Keratinocyte (primary cell): ENCODE results near the gene TBX3. TPM values are rescaled to one million over a fixed set of nuclear protein-coding genes. Genes with fewer than 3 reads are reported as not detected.

Source experiments
- DNase-seq: peaks from one replicate; pipeline ENCODE4 v3.0.0-alpha.2; 2011; ENCODE audit warnings: low read depth, missing footprints, low spot score
- FAIRE-seq: peaks from 2 replicates; lab custom pipeline; 2011; peaks lifted over from hg19 to GRCh38; lab: Jason Lieb, UNC
- H2AFZ ChIP-seq: 2 replicates; pipeline ENCODE4 v1.6.0; 2012; ENCODE audit warnings: low read length, control low read depth, inconsistent platforms; ENCODE audit not compliant: control insufficient read depth
- H3K27ac ChIP-seq: 2 replicates; pipeline ENCODE4 v1.5.1; 2011; ENCODE audit warnings: low read length; ENCODE audit not compliant: control insufficient read depth, insufficient read depth
- H3K27me3 ChIP-seq: 3 replicates; pipeline ENCODE4 v1.6.0; 2011; ENCODE audit warnings: low read length; ENCODE audit not compliant: control insufficient read depth, insufficient read depth; ENCODE audit errors: extremely low read depth
- H3K36me3 ChIP-seq, 2 experiments: 2 replicates in 1 of 2; 3 replicates in 1 of 2; pipeline ENCODE4 v1.5.1; 2011; ENCODE audit warnings: low read length in 2 of 2, mild to moderate bottlenecking in 1 of 2; ENCODE audit not compliant: control insufficient read depth in 2 of 2, insufficient read depth in 2 of 2; ENCODE audit errors: extremely low read depth in 1 of 2
- H3K4me1 ChIP-seq: 3 replicates; pipeline ENCODE4 v1.5.1; 2011; ENCODE audit warnings: low read length; ENCODE audit not compliant: control insufficient read depth, insufficient read depth; ENCODE audit errors: extremely low read depth
- H3K4me2 ChIP-seq: 3 replicates; pipeline ENCODE4 v1.6.0; 2011; ENCODE audit warnings: low read depth, low read length; ENCODE audit not compliant: control insufficient read depth, insufficient read depth; ENCODE audit errors: extremely low read depth
- H3K4me3 ChIP-seq, 3 experiments: fragments of 200-600 bp in 1 of 3; sonication (generic) in 1 of 3; 2 replicates in 2 of 3; 3 replicates in 1 of 3; pipeline ENCODE4 v1.5.1; 2011 to 2016; ENCODE audit warnings: low read length in 3 of 3, mild to moderate bottlenecking in 3 of 3, control low read depth in 2 of 3, inconsistent platforms in 1 of 3, low read depth in 1 of 3, mixed read lengths in 1 of 3, mixed run types in 1 of 3, moderate library complexity in 1 of 3; ENCODE audit not compliant: control insufficient read depth in 2 of 3, insufficient read depth in 2 of 3; ENCODE audit errors: extremely low read depth in 1 of 3
- H3K79me2 ChIP-seq: 2 replicates; pipeline ENCODE4 v1.6.0; 2012; ENCODE audit warnings: low read length; ENCODE audit not compliant: control insufficient read depth, insufficient read depth
- H3K9ac ChIP-seq: 3 replicates; pipeline ENCODE4 v1.6.0; 2011; ENCODE audit warnings: low read length; ENCODE audit not compliant: control insufficient read depth, insufficient read depth; ENCODE audit errors: extremely low read depth
- H3K9me1 ChIP-seq: 3 replicates; pipeline ENCODE4 v1.6.0; 2011; ENCODE audit warnings: low read length; ENCODE audit not compliant: control insufficient read depth, insufficient read depth; ENCODE audit errors: extremely low read depth
- H3K9me3 ChIP-seq: 2 replicates; pipeline ENCODE4 v1.5.1; 2012; ENCODE audit warnings: low read depth, low read length; ENCODE audit not compliant: control insufficient read depth
- H4K20me1 ChIP-seq: 3 replicates; pipeline ENCODE4 v1.6.0; 2011; ENCODE audit warnings: low read length; ENCODE audit not compliant: control insufficient read depth, insufficient read depth; ENCODE audit errors: extremely low read depth
- EZH2 ChIP-seq: IDR thresholded peaks from one replicate; pipeline ENCODE4 v1.6.1; 2012; ENCODE audit warnings: inconsistent platforms, mild to moderate bottlenecking, low read length, moderate library complexity
- dilution Hi-C: fragments of 300-500 bp; cut with MboI; formaldehyde crosslinking; loops from one replicate; pipeline ENCODE4 v1.7.0; 2020; ENCODE audit warnings: low sequenced_read_pairs; ENCODE audit not compliant: extremely low pct_ligation_motif_present
- polyA plus RNA-seq, 5 experiments: library from polyadenylated mRNA; depleted of rRNA in 3 of 5; stranded (reverse) in 3 of 5; stranded (forward) in 1 of 5; unstranded in 1 of 5; fragments of >200 nt; gene quantifications; 1 replicate in 1 of 5; 2 replicates in 3 of 5; 3 replicates in 1 of 5; pipeline versions ENCODE4 v1.2.1 to v1.2.3, GENCODE V29; 2011 to 2012; ENCODE audit warnings: missing spikeins in 2 of 5, low read depth in 1 of 5, low replicate concordance in 1 of 5
- TF ChIP-seq, protein P1 (sequence below), 3 experiments: IDR thresholded peaks in 1 of 3; conservative IDR thresholded peaks in 1 of 3; optimal IDR thresholded peaks in 1 of 3; 2 replicates in 2 of 3; 3 replicates in 1 of 3; pipeline versions ENCODE3 to v1.5.1; 2011; ENCODE audit warnings: low read length in 3 of 3, mild to moderate bottlenecking in 3 of 3, moderate library complexity in 2 of 3, control low read depth in 1 of 3, inconsistent platforms in 1 of 3; ENCODE audit not compliant: insufficient read depth in 2 of 3; ENCODE audit errors: extremely low read depth in 1 of 3

Gene TBX3
- polyA plus RNA-seq, 1 donor (not counting 4 experiments of a cell fraction or from before 2014, with no cell fraction given): 7.8 TPM

- peaks cover 23% of the 10 kb centered on the region for H3K27me3 ChIP-seq
- H3K9ac ChIP-seq: no peak overlapping the region
- H3K79me2 ChIP-seq: no peaks in the 10 kb centered on the region
- H3K9me3 ChIP-seq: no peaks in the 10 kb centered on the region
- no peaks in the 10 kb centered on the region for H4K20me1 ChIP-seq
- peak; percentile 78 for TF ChIP-seq EZH2
- TF ChIP-seq, protein P1, sequence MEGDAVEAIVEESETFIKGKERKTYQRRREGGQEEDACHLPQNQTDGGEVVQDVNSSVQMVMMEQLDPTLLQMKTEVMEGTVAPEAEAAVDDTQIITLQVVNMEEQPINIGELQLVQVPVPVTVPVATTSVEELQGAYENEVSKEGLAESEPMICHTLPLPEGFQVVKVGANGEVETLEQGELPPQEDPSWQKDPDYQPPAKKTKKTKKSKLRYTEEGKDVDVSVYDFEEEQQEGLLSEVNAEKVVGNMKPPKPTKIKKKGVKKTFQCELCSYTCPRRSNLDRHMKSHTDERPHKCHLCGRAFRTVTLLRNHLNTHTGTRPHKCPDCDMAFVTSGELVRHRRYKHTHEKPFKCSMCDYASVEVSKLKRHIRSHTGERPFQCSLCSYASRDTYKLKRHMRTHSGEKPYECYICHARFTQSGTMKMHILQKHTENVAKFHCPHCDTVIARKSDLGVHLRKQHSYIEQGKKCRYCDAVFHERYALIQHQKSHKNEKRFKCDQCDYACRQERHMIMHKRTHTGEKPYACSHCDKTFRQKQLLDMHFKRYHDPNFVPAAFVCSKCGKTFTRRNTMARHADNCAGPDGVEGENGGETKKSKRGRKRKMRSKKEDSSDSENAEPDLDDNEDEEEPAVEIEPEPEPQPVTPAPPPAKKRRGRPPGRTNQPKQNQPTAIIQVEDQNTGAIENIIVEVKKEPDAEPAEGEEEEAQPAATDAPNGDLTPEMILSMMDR (optimal IDR thresholded peaks at IDR 0.05 in 1 of 3, IDR thresholded peaks at IDR 0.05 in 1 of 3, conservative IDR thresholded peaks at IDR 0.05 in 1 of 3; ENCODE audit: extremely low read depth in 1 of 3, insufficient read depth in 2 of 3, low read length in 3 of 3): no peak
- no peaks in the 10 kb centered on the region for H3K36me3 ChIP-seq
- dilution Hi-C loops: no loop called here
- no peak overlapping the region for H2AFZ ChIP-seq
- H3K4me1 ChIP-seq: peaks cover 8% of the 10 kb centered on the region
- DNase-seq (no peak), FAIRE-seq (no peak)
- H3K9me1 ChIP-seq: no peaks in the 10 kb centered on the region
- H3K27ac ChIP-seq: no peak overlapping the region
- H3K4me3 ChIP-seq: peak overlapping the region in 1 of 3 experiments; percentile 38
- peak overlapping the region; percentile 41 for H3K4me2 ChIP-seq
These were observed 19.2 kb downstream of the TBX3 start for GRCh38 chr12:114664651-114665320.

GRCh38 chr12:114662512-114663177 is 21.3 kb downstream of the TBX3 start:
- H3K9me1 ChIP-seq: no peaks in the 10 kb centered on the region
- no peaks in the 10 kb centered on the region for H3K36me3 ChIP-seq
- H3K9ac ChIP-seq: no peak overlapping the region
- H3K79me2 ChIP-seq: no peaks in the 10 kb centered on the region
- TF ChIP-seq, protein P1 (optimal IDR thresholded peaks at IDR 0.05 in 1 of 3, IDR thresholded peaks at IDR 0.05 in 1 of 3, conservative IDR thresholded peaks at IDR 0.05 in 1 of 3; ENCODE audit: extremely low read depth in 1 of 3, insufficient read depth in 2 of 3, low read length in 3 of 3): peak; percentile 83 to 91 (median 90)
- no peak for TF ChIP-seq EZH2
- FAIRE-seq: peak; percentile 98
- H3K4me1 ChIP-seq: peaks cover 5% of the 10 kb centered on the region
- DNase-seq: peak; percentile 77
- peak overlapping the region; percentile 50 for H3K4me2 ChIP-seq
- H4K20me1 ChIP-seq: no peaks in the 10 kb centered on the region
- no peak overlapping the region for H2AFZ ChIP-seq
- no peaks in the 10 kb centered on the region for H3K9me3 ChIP-seq
- H3K4me3 ChIP-seq: no peak overlapping the region
- H3K27me3 ChIP-seq: peaks cover 23% of the 10 kb centered on the region
- dilution Hi-C loops: no loop called here
- H3K27ac ChIP-seq: no peak overlapping the region
